Adrenal gland (tissue), 5 donors: ENCODE measurements around the gene PPP1R9A.

Source experiments
- POLR2A ChIP-seq, 2 donors: fragments of 450-650 bp; IDR thresholded peaks; one replicate each; pipeline ENCODE4 v1.6.1; 2017; ENCODE audit warnings: antibody characterized with exemption in 2 of 2, mild to moderate bottlenecking in 2 of 2, moderate library complexity in 1 of 2
- TF ChIP-seq, protein P1 (sequence below), 6 experiments: fragments of 450-650 bp in 4 of 6; fragments of 200-600 bp in 2 of 6; sonication (generic) in 1 of 6; IDR thresholded peaks; 1 replicate in 5 of 6; 2 replicates in 1 of 6; pipeline versions ENCODE4 v1.5.1 to v1.8.0; 2016 to 2021; ENCODE audit warnings: antibody characterized with exemption in 6 of 6, mild to moderate bottlenecking in 2 of 6, moderate library complexity in 1 of 6
- donor health status: DM: no; HTN: no; CAD: no.

DNA sequence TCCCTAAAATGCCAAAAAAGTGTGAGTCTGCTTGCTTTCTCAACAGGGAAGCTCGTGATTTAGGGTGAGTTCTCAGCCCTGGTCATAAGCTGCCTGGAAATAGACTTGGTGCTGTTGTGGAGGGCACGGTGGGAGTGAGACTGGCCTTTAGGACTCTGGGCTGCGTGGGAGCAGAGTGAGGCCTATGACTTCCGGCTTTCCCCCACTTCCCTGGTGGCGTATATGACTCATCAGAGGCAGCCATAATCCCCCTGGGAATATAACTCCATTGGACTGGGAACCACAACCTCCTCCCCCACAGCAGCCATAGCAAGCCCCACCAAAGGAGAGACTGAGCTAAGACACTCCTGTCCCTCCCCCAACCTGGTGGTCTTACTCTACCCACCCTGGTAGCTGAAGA, 321.9 kb downstream of the PPP1R9A start:
- TF ChIP-seq, protein P1, sequence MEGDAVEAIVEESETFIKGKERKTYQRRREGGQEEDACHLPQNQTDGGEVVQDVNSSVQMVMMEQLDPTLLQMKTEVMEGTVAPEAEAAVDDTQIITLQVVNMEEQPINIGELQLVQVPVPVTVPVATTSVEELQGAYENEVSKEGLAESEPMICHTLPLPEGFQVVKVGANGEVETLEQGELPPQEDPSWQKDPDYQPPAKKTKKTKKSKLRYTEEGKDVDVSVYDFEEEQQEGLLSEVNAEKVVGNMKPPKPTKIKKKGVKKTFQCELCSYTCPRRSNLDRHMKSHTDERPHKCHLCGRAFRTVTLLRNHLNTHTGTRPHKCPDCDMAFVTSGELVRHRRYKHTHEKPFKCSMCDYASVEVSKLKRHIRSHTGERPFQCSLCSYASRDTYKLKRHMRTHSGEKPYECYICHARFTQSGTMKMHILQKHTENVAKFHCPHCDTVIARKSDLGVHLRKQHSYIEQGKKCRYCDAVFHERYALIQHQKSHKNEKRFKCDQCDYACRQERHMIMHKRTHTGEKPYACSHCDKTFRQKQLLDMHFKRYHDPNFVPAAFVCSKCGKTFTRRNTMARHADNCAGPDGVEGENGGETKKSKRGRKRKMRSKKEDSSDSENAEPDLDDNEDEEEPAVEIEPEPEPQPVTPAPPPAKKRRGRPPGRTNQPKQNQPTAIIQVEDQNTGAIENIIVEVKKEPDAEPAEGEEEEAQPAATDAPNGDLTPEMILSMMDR (IDR thresholded peaks at IDR 0.05): no peak
- no peak for TF ChIP-seq POLR2A (IDR thresholded peaks at IDR 0.05)
